Duodenal mucosa (tissue), 2 donors: Measurements from ENCODE around the gene PTH2.

Experiments used
- H3K27ac ChIP-seq: one replicate; pipeline ENCODE4 v1.7.0; 2013; ENCODE audit warnings: low read depth, low read length
- H3K27me3 ChIP-seq, 2 donors: one replicate each; pipeline ENCODE4 v1.7.0; 2013; ENCODE audit warnings: low read length in 2 of 2, control low read depth in 1 of 2; ENCODE audit not compliant: insufficient read depth in 2 of 2, control insufficient read depth in 1 of 2
- H3K36me3 ChIP-seq, 2 donors: one replicate each; pipeline ENCODE4 v1.7.0; 2013; ENCODE audit warnings: low read length in 2 of 2, control low read depth in 1 of 2; ENCODE audit not compliant: insufficient read depth in 2 of 2, control insufficient read depth in 1 of 2
- H3K4me1 ChIP-seq, 2 donors: one replicate each; pipeline ENCODE4 v1.7.0; 2013; ENCODE audit warnings: low read length in 2 of 2, control low read depth in 1 of 2; ENCODE audit not compliant: insufficient read depth in 2 of 2, control insufficient read depth in 1 of 2
- H3K4me3 ChIP-seq, 2 donors: one replicate each; pipeline ENCODE4 v1.7.0; 2013; ENCODE audit warnings: low read length in 2 of 2, low read depth in 1 of 2
- H3K9ac ChIP-seq, 2 donors: one replicate each; pipeline ENCODE4 v1.7.0; 2013; ENCODE audit warnings: low read length in 2 of 2, low read depth in 1 of 2
- H3K9me3 ChIP-seq, 2 donors: one replicate each; pipeline ENCODE4 v1.7.0; 2013; ENCODE audit warnings: low read length in 2 of 2, control low read depth in 1 of 2; ENCODE audit not compliant: control insufficient read depth in 1 of 2

The PTH2 gene

DNA sequence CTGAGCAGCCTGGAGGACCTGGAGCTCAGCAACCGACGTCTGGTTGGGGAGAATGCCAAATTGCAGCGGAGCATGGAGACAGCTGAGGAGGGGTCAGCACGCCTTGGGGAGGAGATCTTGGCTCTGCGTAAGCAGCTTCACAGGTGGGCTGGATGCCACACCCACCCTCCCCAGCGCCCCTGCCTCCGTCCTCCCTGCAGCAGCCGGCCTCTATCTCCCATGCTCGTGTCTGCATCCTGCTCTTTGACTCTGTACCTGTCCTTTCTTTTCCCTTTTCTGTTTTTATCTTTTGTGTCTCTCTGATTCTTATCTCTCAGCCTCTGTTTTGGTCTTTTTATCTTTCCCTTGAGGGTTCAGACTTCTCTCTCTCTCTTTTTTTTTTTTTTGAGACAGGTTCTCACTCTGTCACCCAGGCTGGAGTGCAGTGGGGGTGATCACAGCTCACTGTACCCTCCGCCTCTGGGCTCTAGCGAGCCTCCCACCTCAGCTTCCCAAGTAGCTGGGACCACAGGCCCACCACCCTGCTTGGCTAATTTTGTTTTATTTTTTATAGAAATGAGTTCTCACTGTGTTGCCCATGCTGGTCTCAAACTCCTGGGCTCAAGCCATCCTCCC, 25.1 kb downstream of the PTH2 start:
- H3K27ac ChIP-seq, result no peak overlapping the region
- no peaks in the 10 kb centered on the region for H3K27me3 ChIP-seq
- H3K9ac ChIP-seq, result no peak overlapping the region
- no peak overlapping the region for H3K4me3 ChIP-seq
- no peaks in the 10 kb centered on the region for H3K36me3 ChIP-seq
- H3K4me1 ChIP-seq, result no peaks in the 10 kb centered on the region
- H3K9me3 ChIP-seq, result no peaks in the 10 kb centered on the region

DNA sequence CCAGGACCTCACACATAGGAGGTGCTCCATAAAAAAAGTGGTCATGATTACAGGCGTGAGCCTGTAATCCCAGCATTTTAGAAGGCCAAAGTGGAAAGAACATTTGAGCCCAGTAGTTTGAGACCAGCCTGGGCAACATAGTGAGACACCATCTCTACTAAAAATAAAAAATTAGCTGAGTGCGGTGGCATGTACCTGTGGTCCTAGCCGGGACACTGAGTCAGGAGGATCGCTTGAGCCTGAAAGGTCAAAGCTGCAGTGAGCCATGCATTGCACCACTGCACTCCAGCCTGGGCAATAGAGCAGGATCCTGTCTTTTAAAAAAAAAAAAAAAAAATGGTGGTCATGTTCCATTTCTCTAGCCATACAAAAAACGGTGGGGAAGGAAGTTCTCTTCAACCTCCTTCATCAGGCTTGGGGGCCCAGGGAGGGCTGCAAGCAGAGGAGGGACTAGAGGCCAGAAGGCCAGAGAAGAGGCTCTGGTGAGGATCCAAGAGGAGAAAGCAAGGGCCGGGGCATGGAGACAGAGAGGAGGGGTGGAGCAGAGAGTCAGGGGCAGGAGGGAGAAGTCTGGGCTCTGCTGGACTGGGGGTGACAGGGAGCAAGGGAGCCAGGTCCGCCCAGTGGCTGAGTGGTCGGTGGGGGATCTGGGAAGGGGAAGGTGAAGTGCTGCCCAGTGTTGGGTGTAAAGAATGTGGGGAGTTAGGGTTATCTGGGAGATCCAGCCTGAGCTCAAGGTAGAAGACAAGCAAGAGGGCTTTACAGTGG, 26.3 kb downstream of the PTH2 start:
- no peaks in the 10 kb centered on the region for H3K4me1 ChIP-seq
- no peak overlapping the region for H3K4me3 ChIP-seq
- H3K9me3 ChIP-seq, result no peaks in the 10 kb centered on the region
- no peak overlapping the region for H3K9ac ChIP-seq
- H3K27ac ChIP-seq, result no peak overlapping the region
- no peaks in the 10 kb centered on the region for H3K36me3 ChIP-seq
- H3K27me3 ChIP-seq, result no peaks in the 10 kb centered on the region

DNA sequence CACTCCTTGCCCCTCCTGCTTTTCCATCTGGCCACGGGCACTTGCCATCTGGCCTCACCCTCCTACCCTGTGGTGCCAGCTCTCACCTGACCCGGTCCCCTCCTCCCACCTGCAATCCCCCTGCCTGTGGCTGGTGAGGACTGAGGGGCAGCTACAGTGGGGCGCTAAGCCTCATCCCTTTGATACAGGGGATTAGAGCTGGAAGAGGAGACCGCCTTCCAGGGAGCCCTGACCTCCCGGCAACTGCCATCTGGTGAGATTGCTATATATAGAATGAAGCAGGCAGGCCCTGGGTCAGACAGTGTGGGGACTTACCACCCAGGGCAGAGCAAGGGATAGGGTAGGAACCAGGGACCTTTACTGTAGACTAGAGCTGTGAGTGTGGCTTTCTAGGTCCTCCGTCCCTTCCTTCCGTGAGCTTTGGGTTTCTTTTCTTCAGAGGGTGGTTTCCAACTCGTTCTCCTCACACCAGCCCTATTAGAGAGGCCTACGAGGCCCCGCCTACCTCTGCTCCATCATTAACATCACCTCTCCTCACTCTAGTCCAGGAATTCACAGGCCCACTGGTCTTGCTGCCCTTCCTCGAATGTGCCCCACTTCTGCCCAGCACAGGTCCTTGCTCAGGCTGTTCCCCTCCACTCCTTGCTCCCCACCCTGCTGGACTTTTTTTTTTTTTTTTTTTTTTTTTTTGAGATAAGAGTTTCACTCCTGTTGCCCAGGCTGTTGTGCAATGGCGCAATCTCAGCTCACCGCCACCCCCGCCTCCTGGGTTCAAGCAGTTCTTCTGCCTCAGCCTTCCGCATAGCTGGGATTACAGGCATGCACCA, 27.4 kb downstream of the PTH2 start:
- Histone ChIP-seq H3K4me1 (peaks cover 0 to 4% of the 10 kb centered on the region in 2 donors), H3K27me3 (no peaks in the 10 kb centered on the region), H3K36me3 (no peaks in the 10 kb centered on the region), H3K4me3 (no peak overlapping the region), H3K27ac (no peak overlapping the region), H3K9me3 (no peaks in the 10 kb centered on the region), H3K9ac (no peak overlapping the region)

DNA sequence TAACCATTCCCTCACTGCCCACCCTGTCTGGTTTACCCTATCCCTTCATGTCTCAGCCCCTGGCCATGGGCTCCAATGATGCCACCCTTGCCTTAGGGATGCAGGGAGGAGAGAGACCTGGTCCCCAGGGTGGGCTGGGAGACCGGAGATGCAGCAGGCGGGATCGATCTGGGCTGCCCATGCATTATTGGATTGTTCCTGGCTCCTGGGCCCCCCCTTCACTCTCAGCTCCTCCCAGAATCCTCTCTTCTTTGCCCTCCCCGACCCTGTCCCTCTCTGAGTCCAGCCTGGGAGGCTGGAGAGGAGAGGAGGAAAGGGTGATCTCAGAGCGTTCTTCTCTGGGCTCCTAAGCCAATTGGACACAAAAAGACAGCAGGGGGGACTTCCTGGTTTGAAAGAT, 29.4 kb downstream of the PTH2 start:
- Histone ChIP-seq H3K4me3 (no peak overlapping the region), H3K9me3 (no peaks in the 10 kb centered on the region), H3K27ac (no peak overlapping the region), H3K27me3 (peaks cover 0 to 6% of the 10 kb centered on the region in 2 donors), H3K4me1 (peaks cover 0 to 4% of the 10 kb centered on the region in 2 donors), H3K9ac (no peak overlapping the region), H3K36me3 (no peaks in the 10 kb centered on the region)

DNA sequence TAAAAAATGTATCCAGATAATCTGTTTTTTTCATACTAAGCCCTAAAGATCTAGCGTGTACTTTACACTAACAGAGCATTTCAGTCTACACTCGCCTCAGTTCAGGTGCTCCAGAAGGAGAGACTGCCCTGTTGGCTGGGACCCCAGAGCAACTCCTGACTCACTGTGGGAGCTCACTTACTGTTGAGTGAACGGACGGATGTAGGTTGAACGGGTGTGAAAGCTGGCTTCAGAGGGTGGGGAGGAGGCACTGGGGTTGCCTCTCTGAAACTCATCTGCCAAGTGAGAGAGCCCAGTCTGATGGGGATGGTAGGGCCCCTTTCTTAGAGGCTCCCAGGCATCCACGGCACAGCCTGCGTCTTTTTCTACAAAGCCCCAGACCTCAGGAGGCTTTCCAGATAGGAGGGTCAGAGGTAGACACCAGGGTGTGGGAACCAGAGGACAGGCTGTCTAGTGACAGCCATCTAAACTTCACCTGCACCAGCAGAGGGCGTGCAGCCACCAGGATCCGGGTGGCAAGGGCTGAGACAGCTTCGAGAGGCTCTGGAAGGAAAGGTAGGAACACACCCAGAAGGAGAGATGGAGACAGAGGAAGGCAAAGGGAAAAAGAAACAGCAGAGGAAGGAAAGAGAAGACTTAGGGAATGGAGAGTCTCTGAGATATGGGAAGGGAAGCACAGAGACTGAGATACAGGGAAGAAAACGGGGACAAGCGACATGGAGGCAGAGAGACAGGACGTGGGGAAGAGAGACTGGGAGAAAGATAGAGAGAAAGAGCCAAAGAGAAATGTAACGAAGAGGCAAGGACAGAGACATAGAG, 31.5 kb downstream of the PTH2 start:
- no peaks in the 10 kb centered on the region for H3K9me3 ChIP-seq
- H3K36me3 ChIP-seq, result no peaks in the 10 kb centered on the region
- H3K4me3 ChIP-seq, result no peak overlapping the region
- no peak overlapping the region for H3K27ac ChIP-seq
- H3K4me1 ChIP-seq, result peaks cover 0 to 4% of the 10 kb centered on the region in 2 donors
- no peak overlapping the region for H3K9ac ChIP-seq
- H3K27me3 ChIP-seq, result peaks cover 0 to 6% of the 10 kb centered on the region in 2 donors

DNA sequence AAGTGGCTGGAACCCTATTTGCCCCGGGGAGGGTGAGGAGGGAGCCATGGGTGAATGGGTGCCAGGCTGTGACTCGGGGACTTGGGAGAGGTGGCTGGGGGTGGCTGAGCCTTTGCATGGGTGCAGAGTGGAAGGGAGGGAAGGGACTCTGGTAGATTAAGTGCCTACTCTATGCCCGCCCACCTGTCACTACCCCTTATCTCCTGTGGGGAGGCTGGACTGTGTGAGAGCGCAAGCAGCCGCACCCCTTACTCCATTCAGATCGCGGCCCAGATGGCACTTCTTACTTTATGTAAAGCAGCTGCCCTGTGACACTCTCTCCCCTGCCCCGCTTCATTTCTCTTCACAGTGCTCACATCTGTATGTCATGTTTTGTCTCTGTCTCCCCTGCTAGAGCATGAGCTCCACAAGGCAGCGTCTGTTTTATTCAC, 32.3 kb downstream of the PTH2 start:
- H3K9me3 ChIP-seq, result no peaks in the 10 kb centered on the region
- H3K9ac ChIP-seq, result no peak overlapping the region
- peaks cover 0 to 4% of the 10 kb centered on the region in 2 donors for H3K4me1 ChIP-seq
- H3K27me3 ChIP-seq, result peaks cover 0 to 6% of the 10 kb centered on the region in 2 donors
- H3K36me3 ChIP-seq, result no peaks in the 10 kb centered on the region
- H3K27ac ChIP-seq, result no peak overlapping the region
- H3K4me3 ChIP-seq, result no peak overlapping the region

DNA sequence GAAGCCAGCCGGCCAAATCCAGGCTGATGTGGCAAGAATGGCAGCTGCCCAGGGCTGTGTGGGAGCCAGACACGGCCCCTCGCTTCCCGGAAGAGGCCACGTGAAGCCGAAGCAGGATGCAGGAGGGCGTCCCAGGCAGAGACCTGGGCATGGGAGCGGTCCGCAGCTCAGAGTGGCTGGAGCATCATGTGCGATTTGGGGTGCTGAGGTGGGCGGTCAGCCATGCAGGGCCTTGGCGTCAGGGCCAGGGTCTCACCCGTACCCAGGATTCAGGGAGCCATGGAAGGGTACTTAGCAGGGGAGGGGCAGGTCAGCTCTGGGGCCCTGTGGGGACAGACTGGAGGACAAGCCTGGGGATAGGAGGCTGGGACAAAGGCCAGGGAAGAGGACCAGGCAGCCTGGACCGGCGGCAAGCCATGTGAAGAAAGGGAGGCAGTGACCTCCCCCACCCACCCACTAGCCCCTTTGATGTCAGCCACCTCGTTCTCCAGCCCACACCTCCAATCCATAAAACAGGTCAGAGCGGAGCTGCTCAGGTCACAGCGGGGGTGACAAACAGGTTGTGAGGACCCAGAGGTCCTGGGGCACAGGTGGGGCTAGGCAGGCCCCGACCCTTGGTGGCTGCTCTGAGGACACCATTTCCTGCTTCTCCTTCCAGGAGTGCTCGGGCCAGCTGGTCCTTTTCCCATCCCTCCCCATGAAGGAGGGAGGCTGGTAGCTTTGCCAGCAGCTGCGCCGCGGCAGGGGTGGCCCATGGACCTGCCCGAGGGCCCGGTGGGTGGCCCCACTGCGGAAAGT, 32.9 kb downstream of the PTH2 start:
- Histone ChIP-seq H3K36me3 (no peaks in the 10 kb centered on the region), H3K27ac (no peak overlapping the region), H3K9me3 (no peaks in the 10 kb centered on the region), H3K4me3 (no peak overlapping the region), H3K9ac (no peak overlapping the region), H3K4me1 (peaks cover 0 to 4% of the 10 kb centered on the region in 2 donors), H3K27me3 (peaks cover 0 to 6% of the 10 kb centered on the region in 2 donors)

DNA sequence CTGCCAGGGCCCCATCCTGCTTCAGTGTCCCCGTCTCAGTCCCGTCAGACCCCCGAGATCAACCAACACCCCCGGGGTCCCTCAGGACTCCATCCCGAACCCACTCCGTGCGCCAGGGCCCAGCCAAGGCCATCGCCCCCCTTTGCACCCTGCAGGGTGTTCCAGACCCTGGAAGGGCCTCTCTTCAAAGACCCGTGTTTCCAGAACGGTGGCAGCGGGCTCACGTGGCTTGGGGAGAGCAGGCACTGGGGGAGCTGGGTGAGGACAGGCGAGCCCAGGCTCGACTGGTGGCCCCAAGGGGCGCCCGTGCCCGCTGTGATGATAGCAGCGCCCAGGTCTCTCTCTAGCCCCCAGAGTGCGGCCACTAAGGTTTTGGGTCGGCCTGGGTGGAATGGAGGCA, 33.8 kb downstream of the PTH2 start:
- Histone ChIP-seq H3K27ac (no peak overlapping the region), H3K9me3 (no peaks in the 10 kb centered on the region), H3K27me3 (peaks cover 0 to 6% of the 10 kb centered on the region in 2 donors), H3K36me3 (no peaks in the 10 kb centered on the region), H3K4me1 (peaks cover 0 to 4% of the 10 kb centered on the region in 2 donors), H3K4me3 (no peak overlapping the region), H3K9ac (no peak overlapping the region)

DNA sequence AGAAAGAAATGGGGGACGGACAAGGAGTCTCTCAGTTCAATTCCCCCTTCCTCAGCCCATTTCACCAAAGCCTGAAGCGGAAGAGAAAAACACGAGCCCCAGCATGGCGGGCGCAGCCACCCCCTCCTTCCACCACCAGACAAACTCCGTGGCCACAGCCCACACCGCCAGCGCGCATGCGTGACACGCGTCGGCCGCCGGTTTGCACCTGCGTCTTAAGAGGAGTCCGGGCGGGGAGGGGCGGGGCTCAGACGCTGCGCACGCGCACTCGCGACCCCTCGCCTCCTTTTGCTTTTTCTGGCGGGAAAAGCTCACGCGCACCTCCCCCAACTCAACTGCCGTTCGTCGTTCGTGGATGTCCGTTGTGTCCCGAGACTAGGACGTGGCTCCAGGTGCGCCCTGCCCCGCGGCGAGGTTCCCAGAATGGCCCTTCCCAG, 35.3 kb downstream of the PTH2 start, which contains the start of gene KASH5:
KASH5 (plus strand) TSS at position 314 of the 437 bp plus-strand sequence. CDS start 2,635 bp downstream, outside the sequence.
- Histone ChIP-seq H3K9me3 (no peaks in the 10 kb centered on the region), H3K36me3 (no peaks in the 10 kb centered on the region), H3K9ac (no peak within 1 kb of the TSS), H3K27me3 (peaks cover 0 to 6% of the 10 kb centered on the region in 2 donors), H3K4me3 (peak within 1 kb of the TSS in 1 of 2 donors; percentile 10), H3K4me1 (peaks cover 0 to 4% of the 10 kb centered on the region in 2 donors), H3K27ac (no peak within 1 kb of the TSS)
